Panc1 (cell line): ENCODE results near the gene ADAMTS4.

Experiments
- CTCF ChIP-seq: fragments of 450-650 bp; IDR thresholded peaks from 2 replicates; pipeline ENCODE4 v1.5.1; 2017; ENCODE audit warnings: mild to moderate bottlenecking
- TCF7L2 ChIP-seq: IDR thresholded peaks from 2 replicates; pipeline ENCODE4 v1.6.1; 2011; ENCODE audit warnings: mild to moderate bottlenecking, low read depth, low read length, inconsistent platforms

GRCh38 chr1:161137881-161138280 lies 61.0 kb downstream of the ADAMTS4 start:
- no peak for TF ChIP-seq CTCF
- no peak for TF ChIP-seq TCF7L2
